HUDEP-2 (cell line): ENCODE data around the gene MTHFSD.

Experiments
- DNase-seq, 76 experiments: peaks; one replicate each; lab custom pipeline; 2025; ENCODE audit not compliant: unreplicated experiment in 76 of 76; lab: John Stamatoyannopoulos, UW

The MTHFSD gene

GRCh38 chr16:86531641-86532525 is 23.2 kb downstream of the MTHFSD start:
- no peak for DNase-seq

GRCh38 chr16:86531191-86531545 is 23.9 kb downstream of the MTHFSD start:
- no peak for DNase-seq

GRCh38 chr16:86530251-86531190 is 24.5 kb downstream of the MTHFSD start:
- no peak for DNase-seq

GRCh38 chr16:86529160-86529559 is 25.9 kb downstream of the MTHFSD start:
- no peak for DNase-seq

- no peak for DNase-seq
These were observed 26.7 kb downstream of the MTHFSD start for GRCh38 chr16:86528061-86528929.

- DNase-seq, result no peak
These were observed 27.7 kb downstream of the MTHFSD start for GRCh38 chr16:86527366-86527765.

GRCh38 chr16:86525696-86526095 is 29.3 kb downstream of the MTHFSD start:
- DNase-seq, result no peak

- DNase-seq, result no peak
These were observed 31.0 kb downstream of the MTHFSD start for GRCh38 chr16:86524029-86524428.

- no peak for DNase-seq
These were observed 31.8 kb downstream of the MTHFSD start for GRCh38 chr16:86523166-86523740.

GRCh38 chr16:86522634-86523033 is 32.4 kb downstream of the MTHFSD start:
- no peak for DNase-seq

- DNase-seq, result no peak
These were observed 33.5 kb downstream of the MTHFSD start for GRCh38 chr16:86521236-86522197.

GRCh38 chr16:86520317-86521210 is 34.5 kb downstream of the MTHFSD start:
- DNase-seq, result no peak

GRCh38 chr16:86519649-86520316 is 35.3 kb downstream of the MTHFSD start:
- DNase-seq, result peak in 21 of 76 experiments; percentile 3 to 36 (median 13)

- DNase-seq, result no peak
These were observed 35.9 kb downstream of the MTHFSD start for GRCh38 chr16:86519007-86519648.

GRCh38 chr16:86517652-86518258 is 37.3 kb downstream of the MTHFSD start:
- DNase-seq, result peak in 24 of 76 experiments; percentile 1 to 44 (median 14)

- DNase-seq, result no peak
These were observed 38.0 kb downstream of the MTHFSD start for GRCh38 chr16:86517033-86517432.

GRCh38 chr16:86516623-86517003 is 38.4 kb downstream of the MTHFSD start:
- DNase-seq, result no peak
